Anterior cingulate cortex (tissue), 58 donors: ENCODE measurements around the gene HELZ.

Experiments
- DNase-seq, 58 donors: peaks; one replicate each; lab custom pipeline; 2025; lab: John Stamatoyannopoulos, UW

HELZ gene

DNA sequence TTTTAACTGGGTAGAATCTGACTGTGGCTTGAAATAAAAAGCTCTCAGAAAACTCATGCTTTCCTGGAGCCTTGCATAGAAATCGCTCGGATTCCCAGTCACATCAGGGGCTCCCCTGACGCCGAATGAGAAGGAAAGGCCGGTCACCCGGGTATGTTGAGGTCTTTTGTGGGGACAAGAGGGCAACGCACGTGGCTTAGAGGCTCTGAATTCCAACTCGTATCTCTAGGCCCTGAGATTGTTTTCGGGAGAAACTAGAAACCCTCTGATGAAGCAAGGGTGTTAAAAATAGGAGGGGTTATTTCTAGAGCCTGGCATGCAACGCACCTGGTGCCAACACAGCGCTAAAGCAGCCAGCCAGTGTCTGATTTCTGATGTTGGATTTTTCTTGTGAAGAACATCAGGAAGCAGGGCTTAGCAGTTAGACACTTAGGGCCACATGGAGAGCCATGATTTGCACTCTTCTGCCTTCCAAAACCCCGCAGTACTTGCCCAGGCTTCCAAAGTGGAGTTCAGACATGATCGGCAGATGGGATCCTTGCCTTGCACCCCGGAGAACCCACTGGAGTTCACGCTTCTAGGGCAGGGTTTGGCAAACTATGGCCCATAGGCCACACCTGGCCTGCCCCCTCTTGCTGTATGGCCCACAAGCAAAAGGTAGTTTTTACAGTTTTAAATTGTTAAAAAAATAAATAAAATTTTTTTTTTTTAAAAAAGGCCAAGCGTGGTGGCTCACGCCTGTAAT is 188.1 kb downstream of the HELZ start:
- peak in 1 of 58 donors; percentile 7 for DNase-seq

DNA sequence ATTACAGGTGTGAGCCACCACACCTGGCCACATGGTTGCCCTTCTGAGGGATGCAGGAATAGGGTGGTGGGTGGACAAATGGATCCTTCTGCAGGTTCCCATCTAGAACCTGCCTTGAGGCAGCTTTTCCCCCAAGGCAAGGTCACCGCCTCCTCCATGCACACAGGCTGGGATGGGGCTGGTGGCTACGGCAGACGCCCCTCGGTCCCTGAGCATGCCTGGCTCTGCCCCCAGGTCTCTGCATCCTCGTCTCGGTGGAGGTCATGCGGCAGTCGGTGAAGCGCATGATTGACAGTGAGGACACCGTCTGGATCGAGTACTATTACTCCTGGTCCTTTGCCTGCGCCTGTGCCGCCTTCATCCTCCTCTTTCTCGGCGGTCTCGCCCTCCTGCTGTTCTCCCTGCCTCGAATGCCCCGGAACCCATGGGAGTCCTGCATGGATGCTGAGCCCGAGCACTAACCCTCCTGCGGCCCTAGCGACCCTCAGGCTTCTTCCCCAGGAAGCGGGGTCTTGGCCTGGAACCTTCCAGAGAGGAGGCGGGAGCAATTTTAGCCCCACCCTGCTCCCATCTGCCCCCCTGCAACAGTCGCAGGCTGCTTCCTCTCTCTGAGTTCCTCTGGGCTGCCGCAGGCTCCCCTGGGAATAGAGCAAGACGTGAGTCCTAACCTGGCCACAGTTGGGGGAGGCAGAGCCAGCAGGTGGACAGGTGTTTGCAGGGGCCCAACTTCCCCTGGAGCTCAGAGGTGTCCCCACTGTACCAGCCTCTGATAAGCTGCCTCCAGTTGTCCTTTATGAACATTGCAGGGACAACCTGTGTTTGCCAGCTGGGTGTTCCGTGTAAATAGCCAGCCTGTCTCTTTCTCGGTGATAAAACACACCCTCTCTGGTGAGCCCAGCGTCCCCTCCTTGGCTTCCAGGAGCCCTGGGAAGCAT is 188.9 kb downstream of the HELZ start:
- no peak for DNase-seq

DNA sequence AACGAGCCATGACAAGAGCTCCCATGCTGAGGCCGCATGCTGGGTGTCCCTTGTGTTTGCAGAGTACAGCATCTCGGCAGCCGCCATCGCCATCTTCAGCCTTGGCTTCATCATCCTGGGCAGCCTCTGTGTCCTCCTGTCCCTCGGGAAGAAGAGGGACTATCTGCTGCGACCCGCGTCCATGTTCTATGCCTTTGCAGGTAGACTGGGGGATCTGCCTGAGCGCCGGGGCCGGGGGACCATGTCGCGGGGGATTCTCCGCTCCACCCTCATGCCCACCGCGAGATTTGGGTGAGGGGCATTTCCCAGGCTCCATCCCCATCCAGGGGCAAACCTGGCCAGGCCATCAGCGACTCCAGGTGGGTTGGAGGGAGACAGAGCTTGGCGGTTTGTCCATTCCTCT is 190.0 kb downstream of the HELZ start:
- no peak for DNase-seq

- no peak for DNase-seq
These were observed 190.4 kb downstream of the HELZ start for GRCh38 chr17:67054608-67055007.

DNA sequence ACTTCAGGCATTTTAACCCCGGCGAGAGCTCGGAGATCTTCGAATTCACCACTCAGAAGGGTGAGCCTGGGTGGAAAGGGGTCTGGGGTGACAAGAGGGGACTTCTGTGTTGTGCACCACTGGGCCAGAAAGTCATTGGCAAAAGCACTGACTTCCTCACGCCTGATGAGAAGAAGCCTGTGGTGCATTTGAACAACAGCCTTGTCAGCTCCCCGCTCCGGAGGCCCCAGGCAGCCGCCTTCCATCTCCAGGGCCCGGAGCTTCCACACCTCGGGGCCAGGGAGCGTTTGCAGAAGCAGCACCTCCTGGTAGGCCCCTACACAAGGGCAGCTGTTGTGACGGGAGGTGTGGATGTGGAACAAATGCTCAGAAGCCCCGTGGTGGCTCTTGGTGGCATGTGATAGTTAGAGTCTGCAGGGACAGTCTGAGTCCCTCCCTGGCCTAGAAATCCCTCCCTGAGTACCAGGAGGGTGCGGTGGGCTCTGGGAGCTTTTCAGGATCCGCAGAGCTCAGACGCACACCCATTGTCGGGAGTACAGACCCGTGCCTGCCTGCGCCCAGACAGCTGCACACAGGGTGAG is 190.9 kb downstream of the HELZ start:
- DNase-seq: no peak

DNA sequence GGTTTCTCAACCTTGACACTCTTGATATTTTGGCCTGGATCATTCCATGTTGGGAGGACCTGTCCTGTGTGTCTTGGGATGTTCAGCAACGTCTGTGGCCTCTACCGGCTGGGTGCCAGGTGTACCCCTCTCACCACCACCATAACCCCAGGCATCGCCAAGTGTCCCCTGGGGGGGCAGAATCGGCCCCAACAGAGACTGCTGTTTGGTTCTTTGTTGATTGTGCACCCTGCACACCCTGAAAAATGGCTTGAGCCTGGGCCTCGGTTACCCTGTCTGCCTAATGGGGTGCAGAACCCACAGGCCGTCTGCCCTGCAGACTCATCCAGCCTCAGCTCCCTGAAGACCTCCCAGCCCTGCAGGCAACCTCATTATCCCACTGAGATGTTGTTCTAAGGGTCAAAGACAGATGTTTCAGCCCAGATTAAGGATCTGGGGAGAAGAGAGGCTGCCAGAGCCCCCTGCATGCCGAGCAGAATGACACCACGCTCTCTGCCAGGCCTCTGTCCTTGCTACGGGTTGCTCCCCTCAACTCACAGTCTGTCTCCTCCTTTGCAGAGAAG is 191.5 kb downstream of the HELZ start:
- DNase-seq: no peak

GRCh38 chr17:67052720-67053437 is 192.1 kb downstream of the HELZ start:
- no peak for DNase-seq

DNA sequence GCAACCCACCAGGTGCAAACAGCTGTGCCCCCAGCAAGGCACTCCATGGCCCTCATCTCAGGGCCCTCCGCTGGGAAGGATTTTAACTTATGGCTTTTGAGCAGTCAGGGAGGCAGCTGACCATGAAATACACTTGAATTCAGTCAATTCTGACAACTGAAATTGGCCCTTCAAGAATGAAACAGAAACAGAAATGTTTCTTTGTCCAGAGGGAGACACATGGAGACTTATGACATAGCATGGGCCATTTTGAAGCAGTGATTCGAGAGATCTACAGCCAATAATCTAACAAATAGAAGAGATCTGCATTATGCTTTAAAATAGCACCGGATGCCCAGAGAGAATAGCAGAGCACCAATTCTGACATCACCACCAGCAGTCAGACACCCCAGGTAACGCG is 193.2 kb downstream of the HELZ start:
- DNase-seq: no peak

DNA sequence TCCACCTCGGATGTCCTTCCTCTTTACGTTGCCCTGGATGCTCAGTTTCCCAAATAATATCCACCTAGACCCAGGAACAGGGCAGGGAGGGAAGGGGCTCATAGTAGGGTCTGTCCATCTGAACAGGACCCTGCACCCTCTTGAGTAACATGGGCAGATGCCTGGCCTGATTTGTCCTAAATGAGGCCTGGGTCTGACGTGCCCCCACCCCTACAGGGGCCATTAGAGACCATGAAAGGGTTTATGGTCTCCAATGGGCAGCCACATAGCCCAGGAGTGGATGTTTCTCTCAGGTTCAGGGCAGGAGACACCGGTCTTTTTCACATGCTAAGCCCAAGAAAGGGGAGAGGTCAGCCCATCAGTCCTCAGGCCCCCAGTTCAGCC is 193.8 kb downstream of the HELZ start:
- no peak for DNase-seq

DNA sequence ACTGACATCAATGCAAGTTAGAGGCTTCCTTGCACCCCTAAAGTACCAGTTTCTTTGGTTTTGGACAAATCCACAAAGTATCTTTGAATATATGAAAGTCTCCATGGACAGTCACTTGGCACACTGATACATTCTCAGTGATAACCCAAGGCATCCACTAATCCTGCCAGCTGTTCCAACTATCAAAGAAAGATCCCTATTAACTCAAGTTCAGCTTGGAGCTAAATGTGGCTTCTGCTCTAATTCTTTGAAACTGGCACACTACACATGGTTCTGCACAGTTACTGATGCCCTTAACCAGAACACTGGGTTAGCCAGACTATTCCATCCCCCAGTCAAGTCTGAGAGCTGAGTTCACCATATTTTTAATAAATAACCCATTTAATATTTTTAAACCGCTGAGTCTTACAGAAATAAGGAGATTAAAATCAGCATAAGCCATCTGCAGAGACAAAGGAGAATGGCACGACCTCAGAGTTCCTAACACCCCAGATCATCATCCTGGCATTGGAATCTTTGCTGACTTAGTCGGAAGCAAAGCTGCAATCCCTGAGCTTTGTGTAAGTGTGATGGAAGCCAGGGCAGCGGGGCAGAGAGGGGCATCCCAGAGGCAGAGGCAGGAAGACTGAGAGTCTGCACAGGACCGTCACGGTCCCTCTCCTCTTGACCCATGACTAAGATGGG is 194.4 kb downstream of the HELZ start:
- no peak for DNase-seq

DNA sequence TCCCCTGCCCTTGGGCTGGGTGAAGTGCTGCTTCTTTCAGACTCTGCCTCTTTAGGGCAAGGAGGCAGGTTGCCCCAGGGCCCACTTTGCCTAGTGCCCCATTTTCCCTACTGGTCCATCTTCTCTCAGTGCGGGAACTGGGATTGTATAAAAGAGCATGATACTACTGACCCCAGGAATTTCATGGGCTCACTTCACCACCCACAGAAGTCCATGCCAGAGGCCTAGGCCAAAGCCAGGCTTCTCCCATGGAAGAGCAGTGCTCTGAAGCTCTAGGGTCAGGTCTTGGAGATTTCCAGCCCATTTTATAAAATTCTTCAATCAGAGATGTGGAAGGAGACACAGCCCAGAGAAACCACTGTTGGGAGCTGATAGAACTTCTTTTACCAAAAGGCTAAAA is 194.9 kb downstream of the HELZ start:
- no peak for DNase-seq

- no peak for DNase-seq
These were observed 195.8 kb downstream of the HELZ start for GRCh38 chr17:67049025-67049739.

DNA sequence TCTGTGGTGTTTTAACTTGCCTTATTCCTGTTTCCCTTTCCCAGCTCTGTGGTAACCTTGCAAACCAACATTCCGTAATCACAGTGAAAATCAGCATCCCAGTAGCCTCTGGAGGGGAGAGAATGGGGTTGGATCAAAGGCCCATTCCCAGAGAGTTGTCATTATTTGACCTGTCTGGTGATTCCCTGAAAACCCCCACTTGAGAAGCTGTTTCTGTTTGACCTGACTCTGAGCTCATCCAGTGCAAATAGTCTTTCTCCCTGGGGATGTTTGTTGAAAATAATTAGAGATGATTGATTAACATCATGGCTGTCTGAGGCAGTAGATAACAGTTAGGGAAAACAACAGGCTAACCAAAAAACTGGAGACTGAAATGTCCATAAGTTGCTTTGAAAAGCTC is 197.6 kb downstream of the HELZ start:
- no peak for DNase-seq

DNA sequence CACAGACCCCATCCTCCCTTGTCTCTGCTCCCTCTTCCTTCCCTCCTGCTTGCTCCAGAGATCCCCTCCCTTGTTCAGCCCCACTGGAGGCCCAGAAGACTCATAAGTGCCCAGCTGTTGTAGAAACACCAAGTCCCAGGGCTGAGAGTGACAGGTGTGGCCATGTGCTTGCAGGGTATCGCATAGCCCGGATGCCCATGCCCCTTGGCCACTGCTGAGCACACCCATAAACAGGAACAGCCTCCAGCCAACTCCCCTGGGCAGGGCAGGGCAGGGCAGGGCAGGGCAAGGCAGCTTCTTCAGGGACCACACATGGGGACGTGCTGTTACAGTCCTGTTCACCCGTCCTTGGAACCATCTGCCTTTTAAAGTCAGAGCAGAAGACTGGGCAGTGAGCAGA is 198.6 kb downstream of the HELZ start:
- DNase-seq: no peak

- DNase-seq: no peak
These were observed 200.1 kb downstream of the HELZ start for GRCh38 chr17:67044940-67045339.

GRCh38 chr17:67044016-67044772 is 200.8 kb downstream of the HELZ start, which contains the start of gene CACNG1:
TSS of gene CACNG1 (plus strand) at chr17:67044554. CDS start at chr17:67044661, 107 bp downstream.
- no peak for DNase-seq

- DNase-seq: no peak
These were observed 201.7 kb downstream of the HELZ start for GRCh38 chr17:67043283-67043682.
